GM19468 (cell line): Measurements from ENCODE around the gene OR11H7.
"Not testable (repeated sequence)": the region's sequence is repeated elsewhere in the genome, so short reads cannot be mapped to it uniquely, and the experiment has no call there.

ENCODE experiments used
- ATAC-seq: cut with Tn5 transposase; IDR thresholded peaks from one replicate; pipeline ENCODE4 v1.9.1; 2021; ENCODE audit warnings: mild to moderate bottlenecking, moderate library complexity, moderate number of reproducible peaks; ENCODE audit not compliant: unreplicated experiment; ENCODE audit errors: extremely low read depth

The OR11H7 gene

GRCh38 chr14:20228681-20229080, at the start of gene OR11H7:
TSS of gene OR11H7 (plus strand) at chr14:20228981.
- no peak for ATAC-seq

DNA sequence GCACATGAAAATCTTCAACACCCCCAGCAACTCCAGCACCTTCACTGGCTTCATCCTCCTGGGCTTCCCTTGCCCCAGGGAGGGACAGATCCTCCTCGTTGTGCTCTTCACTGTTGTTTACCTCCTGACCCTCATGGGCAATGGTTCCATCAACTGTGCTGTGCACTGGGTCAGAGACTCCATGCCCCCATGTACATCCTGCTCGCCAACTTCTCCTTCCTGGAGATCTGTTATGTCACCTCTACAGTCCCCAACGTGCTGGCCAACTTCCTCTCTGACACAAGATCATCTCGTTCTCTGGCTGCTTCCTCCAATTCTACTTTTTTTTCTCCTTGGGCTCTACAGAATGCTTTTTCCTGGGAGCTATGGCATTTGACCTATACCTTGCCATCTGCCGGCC, 49.6 kb upstream of the OR11H7 start:
- ATAC-seq, result no peak

DNA sequence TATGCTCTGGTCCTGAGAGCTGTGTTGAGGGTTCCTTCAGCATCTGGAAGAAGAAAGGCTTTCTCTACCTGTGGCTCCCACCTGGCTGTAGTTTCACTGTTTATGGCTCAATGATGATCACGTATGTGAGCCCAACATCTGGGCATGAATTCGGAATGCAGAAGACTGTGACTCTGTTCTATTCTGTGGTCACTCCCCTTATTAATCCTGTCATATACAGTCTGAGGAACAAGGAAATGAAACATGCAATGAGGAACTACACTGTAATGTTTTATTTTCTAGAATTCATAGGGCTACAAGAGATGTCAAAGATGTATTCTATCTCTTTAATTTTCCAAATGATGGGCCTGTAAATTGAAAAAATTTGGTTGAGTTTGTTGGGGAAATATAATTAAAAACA, 48.9 kb upstream of the OR11H7 start:
- ATAC-seq, result no peak

DNA sequence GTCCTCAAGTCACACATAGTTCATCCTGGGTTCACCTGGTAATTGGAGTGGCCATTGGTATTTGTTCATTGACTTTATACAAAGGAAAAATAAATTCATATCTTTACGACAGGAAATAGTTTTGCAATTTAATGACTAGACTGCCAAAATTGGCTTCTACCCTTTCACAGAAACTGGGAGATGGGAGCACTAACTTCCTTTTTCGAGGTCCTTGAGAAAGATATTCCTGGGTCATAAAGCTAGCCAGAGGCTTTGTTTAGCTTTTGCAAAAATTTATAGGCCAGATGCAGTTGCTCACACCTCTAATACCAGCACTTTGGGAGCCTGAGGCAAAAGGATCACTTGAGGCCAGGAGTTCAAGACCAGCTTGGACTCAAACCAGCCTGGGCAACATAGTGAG, 48.3 kb upstream of the OR11H7 start:
- ATAC-seq, result no peak

DNA sequence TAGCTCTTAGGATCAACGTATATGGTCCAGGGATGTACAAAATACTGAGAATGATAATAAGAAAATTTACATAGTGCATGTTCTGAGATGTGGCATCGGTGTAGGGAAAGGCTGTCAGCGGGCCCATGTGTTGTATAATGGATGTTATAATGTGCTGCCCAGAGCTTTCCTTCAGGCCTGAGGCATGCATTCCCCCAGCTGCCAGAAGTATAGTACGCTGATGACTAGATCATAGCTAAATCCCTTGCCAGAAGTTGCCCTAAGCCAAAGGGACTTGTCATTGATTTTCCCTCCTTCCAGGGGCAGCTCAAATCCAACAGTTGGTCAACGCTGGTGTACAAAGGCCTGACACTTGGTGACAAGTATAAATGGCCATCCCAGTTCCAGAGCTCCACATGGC, 44.6 kb upstream of the OR11H7 start:
- ATAC-seq, result no peak

- ATAC-seq, result no peak
Observed at GRCh38 chr14:20190596-20190995, 38.2 kb upstream of the OR11H7 start, which contains the start of gene OR11G2. TSS of gene OR11G2 (plus strand) at chr14:20190896. CDS start at chr14:20197438, 6,542 bp downstream.

GRCh38 chr14:20191396-20191795, 37.4 kb upstream of the OR11H7 start:
- no peak for ATAC-seq

DNA sequence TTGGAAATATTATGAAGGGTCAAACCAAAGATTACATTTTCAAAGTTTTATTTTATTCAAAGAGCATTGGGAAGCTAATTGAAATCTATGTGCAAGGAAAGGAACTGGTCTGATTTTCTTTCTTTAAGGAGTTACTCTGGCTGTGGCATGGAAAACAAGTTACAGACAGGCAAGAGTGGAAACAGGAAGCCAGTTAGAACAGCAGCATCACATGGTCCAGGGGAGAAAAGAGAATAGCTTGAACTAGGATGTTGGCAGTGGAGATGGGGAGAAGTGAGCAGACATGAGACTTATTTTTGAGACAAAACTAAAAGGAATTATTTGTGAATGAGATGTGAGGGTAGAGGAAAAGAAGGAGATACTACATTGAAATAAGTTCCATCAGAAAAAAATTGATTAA, 34.7 kb upstream of the OR11H7 start:
- ATAC-seq, result no peak

DNA sequence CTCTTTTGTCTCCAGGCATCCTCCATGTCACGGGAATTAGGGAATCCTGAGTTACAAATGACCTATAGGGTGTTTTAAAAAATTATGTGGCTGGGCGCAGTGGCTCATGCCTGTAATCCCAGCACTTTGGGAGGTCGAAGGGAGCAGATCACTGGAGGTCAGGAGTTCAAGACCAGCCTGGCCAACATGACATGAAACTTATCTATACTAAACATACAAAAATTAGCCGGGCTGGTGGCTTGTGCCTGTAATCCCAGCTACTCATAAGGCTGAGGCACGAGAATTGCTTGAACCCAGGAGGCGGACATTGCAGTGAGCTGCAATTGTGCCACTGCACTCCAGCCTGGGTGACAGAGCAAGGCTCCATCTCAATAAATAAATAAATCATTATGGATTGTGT, 33.6 kb upstream of the OR11H7 start:
- ATAC-seq, result not testable (repeated sequence)

DNA sequence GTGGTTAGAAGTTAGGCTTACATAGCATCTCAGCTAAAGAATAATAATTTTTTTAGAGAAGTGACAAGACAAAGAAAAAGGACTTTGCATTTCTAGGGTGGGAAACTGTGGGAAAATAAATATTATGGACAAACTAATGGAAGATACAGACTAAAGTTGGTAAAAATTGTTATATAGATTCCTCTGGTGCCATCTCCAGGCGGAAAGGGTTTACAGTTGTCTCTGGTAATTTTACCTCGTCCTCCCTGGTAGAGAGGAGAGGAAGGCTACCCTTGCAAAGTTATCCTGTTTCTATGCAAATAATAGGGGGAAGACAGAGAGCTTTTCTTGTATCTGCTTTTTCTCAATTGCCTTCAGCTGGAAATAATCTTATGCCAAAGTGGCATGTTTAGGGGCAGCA, 32.9 kb upstream of the OR11H7 start:
- ATAC-seq, result no peak

- no peak for ATAC-seq
Observed at GRCh38 chr14:20197459-20197858, 31.3 kb upstream of the OR11H7 start.

DNA sequence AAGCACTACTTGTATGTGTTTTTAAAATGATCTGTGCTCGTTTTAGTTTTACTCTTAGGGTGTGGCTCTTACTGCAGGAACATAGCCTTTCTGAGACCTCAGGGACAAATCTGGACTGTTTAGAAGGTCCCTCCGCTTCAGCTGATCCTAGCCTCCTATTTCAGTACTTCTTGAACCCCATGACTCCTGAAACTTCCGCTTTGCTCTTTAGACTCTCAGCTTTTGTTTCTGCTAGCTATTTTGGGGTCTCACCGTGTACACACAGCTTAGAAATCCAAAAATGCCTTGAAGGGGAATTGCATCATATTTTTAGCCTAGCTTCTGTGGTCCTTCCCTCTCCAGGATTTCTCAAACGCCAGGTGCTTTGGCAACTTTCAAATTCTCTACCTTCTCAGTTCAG, 29.8 kb upstream of the OR11H7 start:
- no peak for ATAC-seq

DNA sequence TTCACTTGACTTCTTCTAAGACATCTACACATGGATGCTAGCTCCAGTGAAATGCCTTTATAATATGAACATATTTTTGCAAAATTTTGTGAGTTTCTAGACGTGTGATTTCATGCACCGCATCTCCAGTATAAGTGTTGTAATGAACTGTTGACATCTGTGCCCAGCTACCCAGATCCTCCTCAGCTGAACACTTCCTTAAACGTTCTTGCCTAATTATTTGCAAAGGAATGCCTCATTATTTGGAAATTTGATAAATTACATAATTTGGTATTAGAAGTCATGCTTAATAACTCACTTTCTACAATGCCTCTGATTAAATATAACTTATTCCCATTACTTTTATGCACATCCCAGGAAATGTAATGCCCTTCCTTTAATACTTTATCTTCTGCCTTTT, 24.1 kb upstream of the OR11H7 start:
- ATAC-seq, result no peak

- ATAC-seq, result no peak
Observed at GRCh38 chr14:20209595-20209994, 19.2 kb upstream of the OR11H7 start.

- not testable (repeated sequence) for ATAC-seq
Observed at GRCh38 chr14:20212406-20212805, 16.4 kb upstream of the OR11H7 start.

DNA sequence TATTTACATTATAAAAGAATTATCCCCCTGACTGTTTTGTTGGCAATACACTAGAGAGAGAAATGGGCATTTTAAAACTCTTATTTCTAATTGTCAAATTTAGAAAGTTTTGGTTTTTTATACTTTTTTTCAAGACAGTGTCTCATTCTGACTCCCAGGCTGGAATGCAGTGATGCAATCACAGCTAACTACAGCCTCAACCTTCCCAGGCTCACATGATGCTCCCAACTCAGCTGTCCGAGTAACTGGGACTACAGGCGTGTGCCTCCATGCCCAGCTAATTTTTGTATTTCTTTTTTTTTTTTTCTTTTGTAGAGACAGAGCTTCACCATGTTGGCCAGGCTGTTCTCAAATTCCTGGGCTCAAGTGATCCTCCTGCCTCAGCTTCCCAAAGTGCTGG, 13.6 kb upstream of the OR11H7 start:
- ATAC-seq, result no peak

GRCh38 chr14:20219033-20219432, 9.7 kb upstream of the OR11H7 start:
- ATAC-seq, result no peak

GRCh38 chr14:20223410-20223809, 5.4 kb upstream of the OR11H7 start, which contains the start of gene OR11H6:
TSS of gene OR11H6 (plus strand) at chr14:20223710. CDS start at chr14:20223710, 0 bp downstream.
- no peak for ATAC-seq

DNA sequence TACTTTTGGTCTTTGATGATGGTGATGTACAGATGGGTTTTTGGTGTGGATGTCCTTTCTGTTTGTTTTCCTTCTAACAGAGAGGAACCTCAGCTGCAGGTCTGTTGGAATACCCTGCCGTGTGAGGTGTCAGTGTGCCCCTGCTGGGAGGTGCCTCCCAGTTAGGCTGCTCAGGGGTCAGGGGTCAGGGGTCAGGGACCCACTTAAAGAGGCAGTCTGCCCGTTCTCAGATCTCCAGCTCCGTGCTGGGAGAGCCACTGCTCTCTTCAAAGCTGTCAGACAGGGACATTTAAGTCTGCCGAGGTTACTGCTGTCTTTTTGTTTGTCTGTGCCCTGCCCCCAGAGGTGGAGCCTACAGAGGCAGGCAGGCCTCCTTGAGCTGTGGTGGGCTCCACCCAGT, 6.6 kb downstream of the OR11H7 start:
- ATAC-seq, result not testable (repeated sequence)

- ATAC-seq, result no peak
Observed at GRCh38 chr14:20247646-20248246, 19.0 kb downstream of the OR11H7 start.

GRCh38 chr14:20262642-20263128, 33.9 kb downstream of the OR11H7 start:
- no peak for ATAC-seq

DNA sequence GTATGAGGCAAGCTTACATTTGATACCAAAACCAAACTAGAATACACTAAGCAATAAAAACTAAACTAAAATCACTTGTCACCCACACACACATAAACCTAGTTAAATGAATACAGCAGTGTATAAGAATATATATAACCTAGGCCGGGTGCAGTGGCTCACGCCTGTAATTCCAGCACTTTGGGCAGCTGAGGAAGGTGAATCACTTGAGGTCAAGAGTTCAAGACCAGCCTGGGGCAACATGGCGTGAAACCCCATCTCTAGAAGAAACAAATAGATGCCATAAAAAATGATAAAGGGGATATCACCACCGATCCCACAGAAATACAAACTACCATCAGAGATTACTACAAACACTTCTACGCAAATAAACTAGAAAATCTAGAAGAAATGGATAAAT, 35.6 kb downstream of the OR11H7 start:
- not testable (repeated sequence) for ATAC-seq
